Thyroid gland (tissue), 4 donors: ENCODE results near the gene ZGPAT.

Experiments
- POLR2A ChIP-seq, 2 donors: fragments of 450-650 bp; IDR thresholded peaks; one replicate each; pipeline ENCODE4 v1.6.1; 2017; ENCODE audit warnings: antibody characterized with exemption in 2 of 2, mild to moderate bottlenecking in 2 of 2, moderate library complexity in 1 of 2
- TF ChIP-seq, protein P1 (sequence below), 6 experiments: fragments of 200-600 bp in 3 of 6; fragments of 450-650 bp in 3 of 6; sonication (generic) in 3 of 6; IDR thresholded peaks; one replicate each; pipeline ENCODE4 v1.5.1; 2016 to 2019; ENCODE audit warnings: antibody characterized with exemption in 6 of 6, mild to moderate bottlenecking in 2 of 6, inconsistent platforms in 1 of 6, moderate library complexity in 1 of 6

DNA sequence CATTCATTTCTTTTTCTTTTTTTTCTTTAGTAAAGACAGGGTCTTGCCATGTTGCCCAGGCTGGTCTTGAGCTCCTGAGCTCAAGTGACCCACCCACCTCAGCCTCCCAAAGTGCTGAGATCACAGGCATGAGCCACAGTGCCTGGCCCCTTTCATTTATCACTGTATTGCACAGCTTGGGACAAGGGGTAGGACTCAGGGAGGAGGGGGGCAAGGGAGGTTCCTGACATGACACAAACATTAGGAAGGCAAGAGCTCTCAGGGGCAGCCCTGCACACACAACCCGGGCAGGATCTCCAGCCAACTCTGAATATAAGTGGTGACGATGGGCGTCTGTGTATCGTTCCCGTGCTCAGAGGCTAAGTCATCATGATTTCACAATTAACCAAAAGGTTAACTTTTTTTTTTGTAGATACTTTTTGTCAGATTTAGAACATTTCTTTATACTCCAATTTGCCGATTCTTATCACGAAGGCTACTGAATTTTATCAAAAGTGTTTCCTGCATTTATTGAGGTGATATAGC is 51.6 kb downstream of the ZGPAT start:
- TF ChIP-seq, protein P1, sequence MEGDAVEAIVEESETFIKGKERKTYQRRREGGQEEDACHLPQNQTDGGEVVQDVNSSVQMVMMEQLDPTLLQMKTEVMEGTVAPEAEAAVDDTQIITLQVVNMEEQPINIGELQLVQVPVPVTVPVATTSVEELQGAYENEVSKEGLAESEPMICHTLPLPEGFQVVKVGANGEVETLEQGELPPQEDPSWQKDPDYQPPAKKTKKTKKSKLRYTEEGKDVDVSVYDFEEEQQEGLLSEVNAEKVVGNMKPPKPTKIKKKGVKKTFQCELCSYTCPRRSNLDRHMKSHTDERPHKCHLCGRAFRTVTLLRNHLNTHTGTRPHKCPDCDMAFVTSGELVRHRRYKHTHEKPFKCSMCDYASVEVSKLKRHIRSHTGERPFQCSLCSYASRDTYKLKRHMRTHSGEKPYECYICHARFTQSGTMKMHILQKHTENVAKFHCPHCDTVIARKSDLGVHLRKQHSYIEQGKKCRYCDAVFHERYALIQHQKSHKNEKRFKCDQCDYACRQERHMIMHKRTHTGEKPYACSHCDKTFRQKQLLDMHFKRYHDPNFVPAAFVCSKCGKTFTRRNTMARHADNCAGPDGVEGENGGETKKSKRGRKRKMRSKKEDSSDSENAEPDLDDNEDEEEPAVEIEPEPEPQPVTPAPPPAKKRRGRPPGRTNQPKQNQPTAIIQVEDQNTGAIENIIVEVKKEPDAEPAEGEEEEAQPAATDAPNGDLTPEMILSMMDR (IDR thresholded peaks at IDR 0.05) = no peak
- no peak for TF ChIP-seq POLR2A (IDR thresholded peaks at IDR 0.05)
